SH-SY5Y (cell line): Measurements from ENCODE around the gene RNF123.

ENCODE experiments used
- GATA2 ChIP-seq: IDR thresholded peaks from 2 replicates; pipeline ENCODE4 v1.6.1; 2011; ENCODE audit warnings: mild to moderate bottlenecking, low read depth, low read length
- GATA3 ChIP-seq: IDR thresholded peaks from 2 replicates; pipeline ENCODE4 v1.6.1; 2011; ENCODE audit warnings: low read depth, mild to moderate bottlenecking, low read length, moderate library complexity

- TF ChIP-seq GATA3 (no peak), GATA2 (no peak)
Observed at GRCh38 chr3:49732597-49732996, 43.2 kb downstream of the RNF123 start.
